Lower leg skin (tissue), 4 donors: Measurements from ENCODE around the gene HAX1. TPM values are rescaled to one million over a fixed set of nuclear protein-coding genes. Genes with fewer than 3 reads are reported as not detected.
A peak's percentile ranks its signal among the peaks of the same experiment; 100 is the strongest.
"Not testable (repeated sequence)": the region's sequence is repeated elsewhere in the genome, so short reads cannot be mapped to it uniquely, and the experiment has no call there.

Experiments
- DNase-seq, 2 donors: peaks; one replicate each; pipeline ENCODE4 v3.0.0-alpha.2; 2019; ENCODE audit warnings: low spot score in 2 of 2
- H3K4me3 ChIP-seq: fragments of 200-600 bp; sonication (generic); 2 replicates; pipeline ENCODE4 v1.5.1; 2017; ENCODE audit warnings: mild to moderate bottlenecking, low read depth; ENCODE audit not compliant: poor library complexity, severe bottlenecking
- CTCF ChIP-seq, 3 donors: fragments of 450-650 bp; IDR thresholded peaks; one replicate each; pipeline ENCODE4 v1.5.1; 2016; ENCODE audit warnings: antibody characterized with exemption in 3 of 3, mild to moderate bottlenecking in 3 of 3, moderate library complexity in 2 of 3
- POLR2A ChIP-seq, 2 donors: fragments of 450-650 bp; IDR thresholded peaks; one replicate each; pipeline ENCODE4 v1.6.1; 2016 to 2017; ENCODE audit warnings: antibody characterized with exemption in 2 of 2, mild to moderate bottlenecking in 1 of 2, moderate library complexity in 1 of 2
- WGBS, 2 donors: methylation state at CpG; one replicate each; pipeline ENCODE4 v1.1.5; 2018; 5-methylcytosine and 5-hydroxymethylcytosine counted together
- intact Hi-C: fragments of 100-400 bp; cut with DNase I; formaldehyde crosslinking; loops from one replicate; pipeline ENCODE4 v1.15.0; 2023; ENCODE audit warnings: low total_unique reads
- total RNA-seq, 4 donors: library from RNA; depleted of rRNA; stranded (reverse); fragments of >200 nt; gene quantifications; one replicate each; pipeline ENCODE4 v1.1.0, GENCODE V29; 2016

Gene HAX1
- total RNA-seq, 4 donors from 2014 or later = 52.7 to 83.4 (median 71.6) TPM

- no peak for DNase-seq
- intact Hi-C loops = loop anchor here (10.0 kb wide), 1 partner anchor 80 kb away; no protein-coding TSS in a partner anchor
- TF ChIP-seq POLR2A (IDR thresholded peaks at IDR 0.05) (no peak), CTCF (IDR thresholded peaks at IDR 0.05) (no peak)
- no peak overlapping the region for H3K4me3 ChIP-seq
- 53 to 71% methylated on average over 1 of the region's 1 CpG for WGBS, 2 donors
Measured at GRCh38 chr1:154264454-154264853, 8.0 kb upstream of the HAX1 start.

GRCh38 chr1:154265586-154265985, 6.8 kb upstream of the HAX1 start:
- no peak for DNase-seq
- intact Hi-C loops = loop anchor here (10.0 kb wide), 1 partner anchor 81 kb away; no protein-coding TSS in a partner anchor
- TF ChIP-seq POLR2A (IDR thresholded peaks at IDR 0.05) = no peak
- no peak for TF ChIP-seq CTCF (IDR thresholded peaks at IDR 0.05)
- WGBS, 2 donors = 68 to 77% methylated on average over 4 of the region's 4 CpGs
- H3K4me3 ChIP-seq = no peak overlapping the region

GRCh38 chr1:154270833-154271232, 1.6 kb upstream of the HAX1 start:
- TF ChIP-seq POLR2A (IDR thresholded peaks at IDR 0.05) = no peak
- no peak for TF ChIP-seq CTCF (IDR thresholded peaks at IDR 0.05)
- no peak for DNase-seq
- 87 to 91% methylated on average over 5 of the region's 5 CpGs for WGBS, 2 donors
- intact Hi-C loops = no loop called here
- no peak overlapping the region for H3K4me3 ChIP-seq

- 39 to 42% methylated on average over 13 of the region's 13 CpGs for WGBS, 2 donors
- DNase-seq = no peak
- TF ChIP-seq CTCF (IDR thresholded peaks at IDR 0.05) (no peak), POLR2A (IDR thresholded peaks at IDR 0.05) (no peak)
- H3K4me3 ChIP-seq = peak overlapping the region; percentile 77
- intact Hi-C loops = no loop called here
Measured at GRCh38 chr1:154272999-154273563, 652 bp downstream of the HAX1 start.

- 88% methylated on average over 7 of the region's 7 CpGs for WGBS, 2 donors
- DNase-seq = no peak
- intact Hi-C loops = no loop called here
- TF ChIP-seq POLR2A (IDR thresholded peaks at IDR 0.05) (no peak), CTCF (IDR thresholded peaks at IDR 0.05) (no peak)
- no peak overlapping the region for H3K4me3 ChIP-seq
Measured at GRCh38 chr1:154276797-154277196, 4.4 kb downstream of the HAX1 start.

GRCh38 chr1:154287591-154287990, 15.2 kb downstream of the HAX1 start:
- 89 to 97% methylated on average over 10 to 13 of the region's 30 CpGs for WGBS, 2 donors
- H3K4me3 ChIP-seq, intact Hi-C loops, DNase-seq: not testable (repeated sequence)
